Activated T-cell treated with anti-CD3 and anti-CD28 coated beads for 24 hours (primary cell): ENCODE data around the gene MYNN.

Experiments
- DNase-seq: peaks from one replicate; pipeline ENCODE4 v3.0.0-alpha.2; 2020; ENCODE audit warnings: low read depth

The MYNN gene

GRCh38 chr3:169777822-169778221 is 4.6 kb downstream of the MYNN start:
- DNase-seq: no peak

DNA sequence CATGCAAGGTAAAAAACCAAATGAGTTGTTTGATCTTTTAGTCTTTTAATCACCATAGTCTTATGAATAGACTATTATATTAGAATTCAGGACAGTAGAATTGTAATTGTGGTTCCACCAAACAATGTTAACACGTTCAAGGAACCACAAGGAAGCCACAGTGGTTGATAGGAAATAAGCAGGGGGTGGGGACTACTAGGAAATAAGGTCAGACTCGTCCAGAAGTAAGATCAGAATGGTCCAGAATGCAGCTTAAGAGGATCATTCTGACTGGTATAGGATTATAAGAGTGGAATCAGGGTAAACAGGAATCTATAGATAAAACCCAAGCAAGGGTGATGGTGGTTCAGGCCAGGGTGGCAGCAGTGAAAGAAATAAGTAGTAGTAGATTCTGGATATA is 7.5 kb downstream of the MYNN start:
- no peak for DNase-seq

DNA sequence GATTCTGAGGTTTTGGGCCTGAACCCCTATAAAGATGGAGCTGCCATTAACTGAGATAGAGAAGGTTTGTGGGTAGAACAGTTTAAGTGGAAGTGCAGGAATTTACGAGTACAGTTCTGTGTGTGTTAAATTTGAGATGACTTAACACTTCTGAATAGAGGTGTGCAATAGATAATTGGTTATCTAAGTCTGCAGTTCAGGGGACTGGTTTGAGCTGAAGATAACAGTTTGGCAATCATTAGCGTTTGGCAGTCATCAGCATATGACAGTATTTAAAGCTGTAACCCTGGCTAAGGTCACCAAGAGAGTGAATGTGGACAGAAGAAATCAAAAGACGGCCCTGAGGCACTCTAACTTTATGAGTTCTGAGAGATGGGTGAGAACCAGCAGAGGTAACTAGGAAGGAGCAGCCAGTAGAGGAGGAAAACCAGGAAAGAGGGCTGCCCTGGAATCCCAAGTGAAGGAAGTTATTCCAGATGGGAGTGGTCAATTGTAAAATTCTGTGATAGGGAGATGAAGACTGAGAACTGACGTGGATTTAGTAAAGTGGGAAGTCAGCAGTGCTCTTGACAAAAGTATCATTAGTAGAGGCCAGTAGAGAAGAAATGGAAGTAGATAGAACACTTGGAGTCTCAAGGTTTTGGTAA is 8.1 kb downstream of the MYNN start:
- no peak for DNase-seq

DNA sequence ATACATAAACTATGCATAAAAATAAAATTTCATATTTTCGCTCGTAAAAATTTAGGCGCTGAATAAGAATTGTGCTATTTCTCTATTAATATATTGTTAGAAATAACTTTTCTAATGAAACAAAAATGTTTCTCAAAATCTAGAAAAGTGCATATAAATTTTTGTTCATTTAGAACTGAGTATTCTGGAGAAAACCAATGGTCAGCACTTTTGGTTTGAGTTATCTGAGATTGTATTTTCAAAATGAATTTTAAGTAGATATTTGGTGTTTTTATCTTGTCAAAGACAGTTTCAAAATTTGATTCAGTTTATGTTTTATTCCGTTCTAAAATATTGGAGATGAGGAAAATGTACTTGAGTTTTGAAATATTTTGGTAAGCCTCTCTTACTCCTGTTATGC is 13.9 kb downstream of the MYNN start:
- DNase-seq: no peak

DNA sequence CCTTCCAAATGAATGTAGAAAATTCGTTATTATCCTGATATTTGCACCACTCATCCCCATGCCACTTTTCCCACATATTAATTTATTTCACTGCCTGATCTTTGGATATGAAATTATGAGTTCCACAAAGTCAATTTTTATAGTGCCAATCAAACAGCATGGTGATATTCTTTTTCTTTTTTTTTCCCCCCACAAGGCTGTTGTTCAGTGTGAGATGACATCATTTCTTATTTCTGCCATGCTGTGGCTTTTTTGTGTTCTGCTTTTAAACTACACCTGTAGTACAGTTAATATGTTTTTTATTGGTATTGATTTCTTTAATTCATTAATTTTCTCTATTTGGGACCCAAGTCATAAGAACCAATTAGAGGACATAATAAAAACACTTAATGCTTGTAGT is 14.6 kb downstream of the MYNN start:
- no peak for DNase-seq

DNA sequence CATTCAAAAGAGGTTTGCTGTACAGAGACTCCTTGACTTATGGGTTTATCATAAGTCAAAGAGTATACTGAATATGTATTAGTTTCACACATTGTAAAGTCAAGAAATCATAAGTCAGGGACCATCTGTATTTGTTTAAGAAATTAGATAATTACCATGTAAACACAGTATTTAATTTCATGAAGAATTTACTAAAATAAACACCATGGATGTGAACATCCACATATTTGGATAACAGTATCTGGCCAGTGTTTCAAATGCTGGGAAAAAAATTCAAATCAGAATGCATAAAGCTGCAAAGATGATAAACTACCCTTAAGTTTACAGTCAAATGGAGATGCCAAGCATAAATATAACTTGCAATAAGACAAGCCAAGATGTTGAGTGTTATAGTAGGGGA is 17.0 kb downstream of the MYNN start:
- no peak for DNase-seq

DNA sequence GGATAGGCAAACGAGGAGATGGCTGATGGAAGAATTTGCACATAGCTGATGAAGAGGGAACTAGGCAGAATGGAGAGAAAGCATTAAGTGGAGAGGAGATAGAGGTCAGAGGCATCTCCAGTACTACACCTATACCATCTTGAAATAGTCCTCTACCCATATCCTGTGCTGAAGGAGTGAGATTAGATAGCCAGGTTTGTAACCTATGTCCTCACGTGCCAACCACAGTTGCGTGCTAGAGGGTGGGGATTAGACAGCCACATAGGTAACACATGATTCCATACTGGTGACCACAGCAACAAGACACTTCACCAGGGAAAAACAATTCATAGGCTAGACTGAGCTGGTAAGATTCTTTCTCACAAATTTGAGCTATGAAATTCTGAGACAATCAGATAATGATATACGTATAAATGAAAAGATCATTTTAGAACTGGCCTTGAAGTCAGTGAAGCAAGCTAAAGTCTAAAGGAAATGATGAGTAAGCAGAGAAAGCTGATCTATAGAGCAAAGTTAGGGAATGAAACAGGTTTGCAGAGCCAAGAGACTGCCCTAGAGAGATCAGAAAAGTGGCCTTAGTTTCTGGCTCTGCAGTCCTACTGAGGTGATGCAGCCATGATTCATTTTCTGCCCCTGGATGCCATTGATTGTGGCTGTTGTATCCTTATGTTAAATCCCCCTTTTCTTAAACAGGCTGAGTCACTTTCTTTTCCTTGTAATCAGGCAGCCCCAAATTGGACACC is 17.7 kb downstream of the MYNN start:
- no peak for DNase-seq

- no peak for DNase-seq
Measured at GRCh38 chr3:169792359-169792758, 19.2 kb downstream of the MYNN start.

- no peak for DNase-seq
Measured at GRCh38 chr3:169804681-169805080, 31.5 kb downstream of the MYNN start.

DNA sequence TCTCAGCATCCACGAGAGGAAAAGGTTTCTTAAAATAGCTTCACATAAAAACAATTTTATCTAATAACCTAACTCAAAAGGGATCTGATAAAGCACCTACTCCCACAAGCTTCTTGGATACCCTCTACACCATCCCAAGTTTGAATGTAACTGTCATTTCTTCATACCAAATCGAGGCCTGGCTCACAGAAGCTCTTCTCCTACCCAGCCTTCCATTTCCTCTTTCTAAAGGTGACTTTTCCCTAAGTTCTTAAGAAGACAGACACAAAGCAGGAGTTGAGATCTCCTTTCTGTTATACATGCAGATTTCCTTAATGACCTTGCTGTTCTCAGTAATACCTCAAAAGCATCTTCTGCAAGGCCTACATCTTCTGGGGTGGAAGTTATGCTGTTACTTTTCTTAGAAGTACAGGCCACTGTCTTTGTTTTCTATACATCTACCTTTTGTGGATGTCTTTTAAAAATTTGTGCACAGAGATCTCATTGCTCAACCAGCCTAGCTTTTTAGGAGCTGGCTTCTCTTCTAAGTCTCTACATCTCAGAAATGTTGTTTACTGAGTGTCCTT is 36.1 kb downstream of the MYNN start:
- no peak for DNase-seq

DNA sequence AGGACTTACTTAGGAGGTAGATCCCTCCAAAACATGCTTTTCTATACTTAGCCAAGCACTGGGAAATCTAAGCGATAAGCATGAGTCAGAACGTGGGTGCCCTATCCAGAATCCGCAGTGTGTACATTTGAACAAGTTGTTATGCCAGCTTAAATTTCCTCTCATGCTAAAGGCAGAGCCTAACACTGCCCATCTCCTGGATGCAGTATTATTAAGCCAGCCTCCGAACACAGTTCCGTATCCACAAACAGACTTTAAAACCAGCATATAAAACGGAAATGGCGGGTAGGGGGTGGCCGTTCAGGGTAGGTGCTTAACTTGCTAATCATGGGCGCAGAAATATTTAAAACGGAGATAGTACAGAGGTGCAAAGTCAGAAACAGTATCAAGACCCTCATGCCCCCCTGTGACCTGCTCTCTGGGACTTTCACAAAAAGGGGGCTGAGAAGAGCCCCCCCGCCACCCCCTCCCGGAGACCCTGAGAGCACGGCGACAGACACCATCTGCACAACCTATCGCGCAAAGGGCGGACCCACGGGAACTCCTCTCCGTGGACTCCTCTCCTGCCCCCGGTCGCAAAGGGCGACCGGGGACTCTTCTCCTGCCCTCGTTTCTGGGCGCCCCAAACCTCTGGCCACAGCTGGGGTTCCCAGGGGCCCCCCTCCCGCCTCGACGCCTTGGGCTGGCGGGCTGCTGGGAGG is 38.6 kb downstream of the MYNN start:
- no peak for DNase-seq

DNA sequence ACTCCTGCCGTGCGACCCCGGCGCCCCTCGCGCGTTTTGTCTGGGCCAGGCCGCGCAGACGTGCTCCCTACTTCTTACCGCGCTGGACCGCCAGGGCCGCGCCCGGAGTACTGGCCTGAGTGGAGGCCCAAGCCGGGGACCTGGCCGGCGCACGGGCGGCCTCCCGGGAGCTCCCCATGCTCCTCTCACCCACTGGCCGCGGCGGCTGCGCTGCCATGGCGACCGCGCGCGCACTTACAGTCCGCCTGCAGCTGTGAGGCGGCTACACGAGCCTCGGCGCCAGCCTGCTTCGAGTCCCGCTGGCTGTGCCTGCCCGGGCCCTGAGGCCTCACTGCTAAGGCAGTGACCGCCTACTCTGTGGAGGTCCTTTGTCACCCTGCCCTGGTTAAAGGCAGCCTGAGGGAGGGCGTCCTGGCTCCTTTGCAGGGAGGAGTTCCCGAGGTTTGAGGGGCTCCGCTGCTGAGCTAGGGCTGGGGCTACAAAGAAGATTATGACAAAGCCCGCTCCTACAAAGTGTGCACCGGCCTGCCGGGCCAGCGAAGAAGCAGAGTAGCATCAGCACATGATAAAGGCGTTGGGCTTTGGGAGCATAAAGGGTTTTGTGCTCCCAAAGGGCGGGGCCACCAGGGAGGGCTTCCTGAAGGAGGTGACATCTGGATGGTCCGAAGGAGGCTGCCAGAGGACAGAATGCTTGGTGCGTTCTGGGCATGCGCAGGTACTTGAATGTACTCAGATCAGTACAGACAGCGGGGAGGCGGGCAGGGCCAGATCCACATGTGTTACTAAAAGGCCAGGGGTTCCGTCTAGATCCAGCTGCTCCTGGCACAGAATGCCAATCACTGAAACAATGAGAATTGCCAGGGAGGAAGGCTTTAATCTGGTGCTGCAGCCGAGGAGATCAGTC is 39.4 kb downstream of the MYNN start, which contains the start of the genes LRRC34 and LRRIQ4:
LRRC34 (minus strand) TSS at position 573 of the 904 bp plus-strand sequence; CDS start at position 217, 356 bp downstream.
LRRIQ4 (plus strand) TSS at position 539 of the 904 bp plus-strand sequence. CDS start 9,052 bp downstream, outside the sequence.
- peak; percentile 62 for DNase-seq

DNA sequence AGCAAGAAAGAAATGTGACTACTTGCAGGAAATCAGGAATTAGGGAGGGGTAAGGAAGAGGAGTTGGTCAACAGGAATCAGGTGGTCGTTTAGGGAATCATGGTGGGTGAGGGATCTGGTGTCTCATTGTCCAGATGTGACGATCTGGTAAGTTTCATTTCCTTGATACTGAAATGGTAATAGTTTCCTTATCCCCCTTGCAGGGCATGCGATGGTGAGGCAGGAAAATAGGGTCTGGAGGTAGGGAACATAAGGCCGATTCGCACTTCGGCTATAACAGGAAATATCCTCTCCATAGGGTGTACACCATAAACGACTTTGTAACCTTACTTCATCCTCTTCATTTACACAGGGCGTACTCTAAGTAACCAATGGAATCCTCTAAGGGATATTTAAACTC is 40.1 kb downstream of the MYNN start:
- DNase-seq: no peak

DNA sequence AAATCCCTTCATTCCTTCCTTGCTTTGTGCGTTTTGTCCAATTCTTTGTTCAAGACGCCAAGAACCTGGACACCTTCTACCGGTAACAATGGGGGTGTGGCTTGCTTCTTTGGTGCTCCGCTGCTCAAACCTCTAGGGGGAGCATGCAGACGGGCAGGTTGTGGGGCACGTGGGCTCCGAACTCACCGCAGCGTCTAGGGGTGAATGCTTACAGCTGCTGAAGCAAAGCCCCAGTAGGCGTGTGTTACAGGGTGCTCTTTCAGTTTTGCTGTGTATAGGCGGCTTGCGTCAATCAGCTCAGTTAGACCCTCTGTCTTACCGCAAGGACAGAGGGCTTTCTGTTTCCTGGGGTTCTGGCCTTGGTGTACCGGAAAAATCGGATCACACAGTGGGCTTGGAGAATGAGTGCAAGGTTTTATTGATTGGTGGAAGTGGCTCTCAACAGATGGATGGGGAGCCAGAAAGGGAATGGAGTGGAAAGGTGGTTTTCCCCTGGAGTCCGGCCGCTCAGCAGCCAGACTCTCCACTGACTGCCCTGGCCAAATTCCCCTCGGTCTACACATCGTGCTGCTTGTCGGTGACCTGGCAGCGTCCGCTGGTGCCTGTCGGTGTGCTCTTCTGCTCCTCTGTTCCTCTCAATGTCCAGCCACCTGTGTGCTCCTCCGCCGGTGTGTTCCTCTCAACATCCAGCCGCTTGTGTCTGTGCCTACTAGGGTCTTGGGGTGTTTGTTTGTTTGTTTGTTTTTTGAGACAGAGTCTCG is 40.7 kb downstream of the MYNN start:
- peak; percentile 64 for DNase-seq

DNA sequence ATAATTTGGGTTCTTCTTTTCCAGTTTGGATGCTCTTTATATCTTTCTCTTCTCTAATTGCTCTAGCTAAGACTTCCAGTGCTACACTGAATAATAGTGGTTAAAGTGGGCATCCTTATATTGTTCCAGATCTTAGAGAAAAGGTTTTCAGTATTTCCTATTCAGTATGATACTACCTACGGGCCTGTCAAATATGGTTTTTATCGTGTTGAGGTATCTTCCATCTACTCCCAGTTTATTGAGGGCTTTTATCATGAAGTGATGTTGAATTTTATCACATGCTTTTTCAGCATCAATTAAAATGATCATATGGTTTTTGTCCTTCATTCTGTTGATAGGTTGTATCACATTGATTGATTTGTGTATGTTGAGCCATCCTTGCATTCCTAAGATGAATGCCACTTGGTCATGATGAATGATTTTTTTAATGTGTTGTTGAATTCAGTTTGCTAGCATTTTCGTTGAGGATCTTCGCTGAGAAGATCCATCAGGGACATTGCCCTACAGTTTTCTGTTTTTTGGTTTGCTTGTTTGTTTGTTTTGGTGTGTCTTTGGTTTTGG is 42.5 kb downstream of the MYNN start:
- DNase-seq: no peak

- no peak for DNase-seq
Measured at GRCh38 chr3:169818316-169818715, 45.1 kb downstream of the MYNN start.

DNA sequence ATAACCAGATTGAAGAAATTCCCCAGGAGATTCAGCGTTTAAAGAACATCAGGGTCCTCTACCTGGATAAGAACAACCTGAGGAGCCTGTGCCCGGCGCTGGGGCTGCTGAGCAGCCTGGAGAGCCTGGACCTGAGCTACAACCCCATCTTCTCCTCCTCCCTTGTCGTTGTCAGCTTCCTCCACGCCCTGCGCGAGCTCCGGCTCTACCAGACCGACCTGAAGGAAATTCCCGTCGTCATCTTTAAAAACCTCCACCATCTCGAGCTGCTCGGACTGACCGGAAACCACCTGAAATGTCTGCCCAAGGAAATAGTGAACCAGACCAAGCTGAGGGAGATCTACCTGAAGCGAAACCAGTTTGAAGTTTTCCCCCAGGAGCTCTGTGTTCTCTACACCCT is 48.9 kb downstream of the MYNN start:
- DNase-seq: no peak

DNA sequence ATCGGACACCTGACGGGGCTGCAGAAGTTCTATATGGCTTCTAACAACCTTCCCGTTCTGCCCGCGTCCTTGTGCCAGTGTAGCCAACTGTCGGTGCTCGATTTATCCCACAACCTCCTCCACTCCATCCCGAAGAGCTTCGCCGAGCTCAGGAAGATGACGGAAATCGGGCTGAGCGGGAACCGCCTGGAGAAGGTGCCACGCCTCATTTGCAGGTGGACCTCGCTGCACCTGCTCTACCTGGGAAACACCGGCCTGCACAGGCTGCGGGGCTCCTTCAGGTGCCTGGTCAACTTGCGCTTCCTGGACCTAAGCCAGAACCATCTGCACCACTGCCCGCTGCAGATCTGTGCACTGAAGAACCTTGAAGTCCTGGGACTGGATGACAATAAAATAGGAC is 49.3 kb downstream of the MYNN start:
- DNase-seq: no peak

GRCh38 chr3:169822983-169823382 is 49.8 kb downstream of the MYNN start:
- DNase-seq: no peak

DNA sequence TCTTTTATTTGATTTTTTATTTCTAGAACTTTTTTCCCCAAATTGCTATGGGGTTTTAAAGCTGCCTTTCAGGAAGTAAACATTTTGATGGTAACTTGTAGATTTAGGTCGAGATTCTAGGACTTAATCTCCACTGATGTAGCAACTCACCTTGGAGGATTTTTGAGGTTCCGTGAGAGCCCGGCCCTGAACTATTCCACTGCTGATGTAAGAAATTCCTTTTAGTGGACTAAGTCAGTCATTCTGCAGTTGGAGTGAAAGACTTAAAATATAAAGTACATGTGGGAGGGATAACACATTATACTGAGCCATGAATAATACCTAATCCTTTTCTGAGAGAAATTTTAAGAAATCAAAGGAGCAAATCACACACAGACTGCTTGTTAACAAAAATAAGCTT is 52.1 kb downstream of the MYNN start:
- DNase-seq: no peak

GRCh38 chr3:169827712-169828111 is 54.5 kb downstream of the MYNN start:
- DNase-seq: no peak
